GM19455 (cell line): Measurements from ENCODE around the gene KCNJ6.
"Not testable (repeated sequence)": the region's sequence is repeated elsewhere in the genome, so short reads cannot be mapped to it uniquely, and the experiment has no call there.

Source experiments
- ATAC-seq: cut with Tn5 transposase; IDR thresholded peaks from one replicate; pipeline ENCODE4 v1.9.1; 2021; ENCODE audit not compliant: unreplicated experiment

The KCNJ6 gene

GRCh38 chr21:37579356-37579755 lies 336.9 kb downstream of the KCNJ6 start:
- no peak for ATAC-seq

DNA sequence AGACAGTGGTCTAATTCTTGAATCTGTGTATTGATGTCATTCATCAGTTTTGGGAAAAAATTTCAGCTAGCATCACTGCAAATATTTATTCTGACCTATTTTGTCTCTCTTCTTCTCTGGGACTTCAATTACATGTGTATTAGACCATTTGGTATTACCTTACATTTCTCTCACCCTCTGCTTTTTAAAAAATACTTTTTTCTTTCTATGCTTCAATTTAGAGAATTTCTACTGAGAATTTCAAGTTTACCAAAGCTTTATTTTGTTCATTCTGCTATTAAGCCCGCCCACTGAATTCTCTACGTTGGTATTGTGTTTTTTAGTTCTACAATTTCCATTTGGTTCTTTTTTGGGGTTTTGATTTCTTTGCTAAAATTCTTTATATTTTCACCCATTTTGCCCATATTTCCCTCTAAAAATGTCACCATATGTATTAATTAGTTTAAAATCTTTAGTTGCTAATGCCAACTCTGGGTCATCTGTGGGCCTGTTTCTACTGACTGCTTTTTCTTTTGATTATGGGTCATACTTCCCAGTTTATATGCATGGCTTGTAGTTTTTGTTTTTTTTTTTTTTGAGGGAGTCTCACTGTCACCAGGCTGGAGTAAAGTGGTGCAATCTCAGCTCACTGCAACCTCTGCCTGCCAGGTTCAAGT lies 337.7 kb downstream of the KCNJ6 start:
- ATAC-seq, result no peak

GRCh38 chr21:37576929-37577328 lies 339.3 kb downstream of the KCNJ6 start:
- ATAC-seq, result not testable (repeated sequence)

DNA sequence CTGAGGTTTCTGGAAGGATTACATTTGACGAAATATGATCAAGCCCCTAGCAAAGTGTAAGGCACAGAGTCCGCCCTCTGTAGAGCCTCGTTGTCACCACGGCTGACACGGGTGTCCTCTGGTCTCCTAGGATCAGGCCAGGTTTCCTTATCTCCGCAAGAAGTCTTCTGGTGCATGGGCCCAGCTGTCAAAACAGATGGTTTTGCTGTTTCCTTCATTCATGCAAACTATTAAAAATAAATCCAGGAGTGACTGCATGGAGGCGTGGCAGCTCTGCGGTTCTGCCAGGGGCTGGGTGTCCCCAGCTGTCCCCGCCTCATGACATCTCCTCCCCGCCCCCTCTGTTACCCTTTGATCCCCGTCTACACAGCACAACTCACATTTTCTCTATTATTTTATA lies 340.7 kb downstream of the KCNJ6 start:
- ATAC-seq, result no peak

GRCh38 chr21:37574751-37575150 lies 341.5 kb downstream of the KCNJ6 start:
- ATAC-seq, result no peak

- no peak for ATAC-seq
Observed at GRCh38 chr21:37574316-37574715, 341.9 kb downstream of the KCNJ6 start.

- ATAC-seq, result no peak
Observed at GRCh38 chr21:37571442-37571841, 344.8 kb downstream of the KCNJ6 start.

DNA sequence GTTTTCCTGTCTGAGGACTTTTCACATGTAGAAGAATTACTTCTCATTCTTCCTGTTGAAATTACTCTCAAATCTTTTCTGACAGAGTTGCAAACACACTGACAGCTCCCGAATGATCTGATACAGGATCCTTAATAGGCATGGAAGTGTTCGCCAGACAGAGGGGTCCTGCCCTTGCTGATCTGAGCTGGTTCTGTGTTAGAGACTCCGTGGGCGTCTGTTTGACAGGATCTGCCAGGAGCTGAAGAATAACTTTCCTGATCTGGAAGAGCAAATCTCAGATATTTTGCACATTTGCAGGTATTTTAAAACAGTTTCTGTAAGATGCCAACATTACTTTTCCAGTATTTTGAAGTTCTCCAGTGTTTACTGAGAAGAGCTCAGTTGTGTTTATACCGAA lies 347.3 kb downstream of the KCNJ6 start:
- ATAC-seq, result no peak

- ATAC-seq, result no peak
Observed at GRCh38 chr21:37568415-37568814, 347.8 kb downstream of the KCNJ6 start.

- no peak for ATAC-seq
Observed at GRCh38 chr21:37566790-37567615, 349.3 kb downstream of the KCNJ6 start.

GRCh38 chr21:37565530-37566223 lies 350.6 kb downstream of the KCNJ6 start:
- no peak for ATAC-seq

DNA sequence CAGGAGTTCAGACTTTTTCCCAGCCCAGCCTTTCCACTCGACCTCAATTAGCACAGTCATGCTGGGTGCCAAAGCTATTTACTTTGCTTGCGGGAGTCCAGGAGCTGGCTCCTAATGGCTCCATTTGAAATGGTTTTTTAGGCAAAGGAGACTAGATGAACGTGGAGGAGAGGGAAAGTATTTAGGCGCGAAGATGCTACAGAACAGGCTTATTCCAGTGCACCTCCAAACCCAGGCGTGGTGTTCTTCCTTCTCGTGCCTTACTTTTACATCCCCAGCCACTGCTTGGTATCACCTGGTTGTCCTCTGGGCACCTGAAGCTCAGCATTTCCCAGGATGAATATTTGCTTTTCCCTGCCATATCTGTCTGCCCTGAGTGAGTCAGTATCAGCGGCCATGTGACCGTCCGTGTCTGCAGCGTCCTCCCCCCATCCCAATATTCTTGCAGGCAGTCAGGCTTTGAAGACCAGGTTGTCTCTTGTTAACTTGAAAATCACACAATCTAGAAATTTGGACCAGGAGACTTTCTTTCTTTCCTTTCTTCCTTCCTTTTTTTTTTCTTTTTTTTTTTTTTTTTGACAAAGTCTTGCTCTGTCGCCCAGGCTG lies 351.2 kb downstream of the KCNJ6 start:
- no peak for ATAC-seq

GRCh38 chr21:37564341-37564923 lies 351.8 kb downstream of the KCNJ6 start:
- peak; percentile 45 for ATAC-seq

- peak; percentile 93 for ATAC-seq
Observed at GRCh38 chr21:37563641-37564340, 352.5 kb downstream of the KCNJ6 start.

DNA sequence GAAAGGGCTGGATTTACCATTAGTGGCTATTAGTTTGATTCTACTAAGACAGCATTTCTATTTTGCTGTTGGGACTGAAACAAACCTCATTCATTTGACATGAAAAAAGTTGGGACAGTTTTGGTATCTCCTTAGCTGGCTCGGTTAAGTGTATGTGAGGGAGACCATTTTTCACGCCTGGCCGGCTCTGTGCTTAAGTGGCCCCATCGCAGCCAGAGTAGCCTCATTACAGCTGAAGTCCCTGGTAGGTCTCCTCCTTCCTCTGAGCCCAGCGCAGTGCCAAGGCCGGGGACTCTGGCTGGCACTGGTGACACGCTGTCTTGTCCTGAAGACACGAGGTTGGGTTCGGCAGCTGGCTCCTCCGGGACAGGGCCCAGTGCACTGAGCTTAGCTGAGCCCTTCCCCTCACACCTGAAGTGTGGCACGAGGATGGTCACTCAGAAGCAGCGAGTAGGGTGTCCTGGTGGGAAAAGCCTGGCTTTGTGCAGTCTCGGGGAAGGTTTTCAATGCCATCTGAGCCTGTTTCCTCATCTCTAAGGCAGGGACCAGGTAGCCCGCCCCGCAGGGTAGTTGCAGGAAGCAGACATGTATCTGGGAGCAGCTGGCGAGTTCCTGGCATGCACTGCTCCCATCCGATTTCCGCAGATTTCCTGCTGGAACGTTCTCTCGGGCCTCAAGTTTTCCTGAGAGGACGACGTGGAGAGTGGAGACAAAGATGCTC lies 353.2 kb downstream of the KCNJ6 start:
- ATAC-seq, result peak; percentile 15

- ATAC-seq, result no peak
Observed at GRCh38 chr21:37561941-37562919, 354.0 kb downstream of the KCNJ6 start.

DNA sequence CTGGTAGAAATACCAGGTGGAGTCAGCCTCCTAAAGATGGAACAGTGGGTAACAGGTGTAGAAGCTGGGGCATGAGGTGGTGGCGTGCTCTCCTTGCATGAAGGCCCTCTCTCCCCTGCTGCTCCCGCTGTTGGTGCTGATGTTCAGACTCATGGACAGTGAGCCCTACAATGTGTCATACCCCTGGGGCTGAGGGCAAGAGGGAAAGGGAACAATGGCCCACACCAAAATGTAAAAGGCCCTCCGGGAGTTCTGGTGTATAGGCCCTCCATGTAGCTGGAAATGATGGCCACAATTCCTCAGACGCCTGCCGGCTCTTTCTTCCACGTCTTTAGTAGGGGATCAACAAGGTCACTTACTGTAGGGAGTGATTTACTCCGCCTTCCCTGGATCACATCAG lies 354.8 kb downstream of the KCNJ6 start:
- no peak for ATAC-seq

DNA sequence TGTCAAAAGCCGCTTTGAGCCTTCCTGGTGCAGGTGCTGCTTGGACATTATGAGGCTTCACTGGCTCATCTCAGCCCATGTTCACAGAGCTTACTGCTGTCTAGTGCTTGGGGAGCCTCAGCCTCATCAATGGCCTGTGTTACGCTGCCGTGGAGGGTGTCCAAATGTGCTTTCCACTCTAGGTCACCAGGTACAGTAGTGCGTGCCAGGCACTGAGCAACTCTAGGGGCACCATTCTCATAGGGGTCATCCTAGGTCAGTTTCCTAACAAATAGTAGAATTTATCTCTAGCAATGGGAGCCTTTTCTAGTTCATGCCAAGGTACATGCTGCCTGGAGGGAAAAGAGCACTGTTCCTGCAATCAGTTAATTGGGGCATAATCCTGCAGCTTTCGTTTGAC lies 355.9 kb downstream of the KCNJ6 start:
- no peak for ATAC-seq
